ENCODE measurements around the gene MAP2K5.

Gene MAP2K5

DNA sequence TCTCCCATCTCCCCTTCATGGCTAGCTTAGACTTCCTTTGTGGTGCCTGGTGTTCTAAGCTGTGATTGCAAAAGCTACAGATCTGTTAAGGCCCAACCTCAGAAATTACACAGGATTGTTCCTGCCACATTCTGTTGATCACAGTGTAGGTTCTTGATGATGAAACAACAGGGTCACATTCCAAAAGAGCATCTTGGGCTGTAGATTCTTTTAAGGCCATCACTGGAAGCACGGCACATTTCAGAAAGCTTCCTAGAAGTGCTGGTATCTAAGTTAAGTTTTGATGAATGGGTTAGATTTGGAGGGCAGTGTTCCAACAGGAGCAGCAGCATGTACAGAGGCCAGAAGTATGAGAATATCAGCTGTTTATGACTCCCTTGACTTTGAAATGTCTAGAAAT is 175.3 kb downstream of the MAP2K5 start:
- no CpG with 5 or more reads among the region's 1 CpG for WGBS (ENCODE audit: extremely low coverage, insufficient coverage, low lambda C conversion rate)
- Histone ChIP-seq H3K36me3 (ENCODE audit: control insufficient read depth, insufficient read depth, low read length) (no peaks in the 10 kb centered on the region), H3K4me3 (ENCODE audit: low read length) (no peak overlapping the region), H2BK5ac (ENCODE audit: low read length) (no peak overlapping the region), H2BK120ac (ENCODE audit: low read depth, low read length) (no peak overlapping the region), H3K56ac (ENCODE audit: low read length) (no peak overlapping the region), H3K9ac (ENCODE audit: low read length) (no peak overlapping the region), H3K79me1 (ENCODE audit: low read length) (no peaks in the 10 kb centered on the region), H2AK5ac (ENCODE audit: low read length) (no peak overlapping the region), H3K4ac (ENCODE audit: low read depth, low read length) (no peak overlapping the region), H3K23ac (ENCODE audit: low read length) (no peak overlapping the region), H2BK15ac (replicated peaks; ENCODE audit: low read depth) (no peak overlapping the region), H3K18ac (ENCODE audit: low read length) (no peak overlapping the region), H3K27me3 (ENCODE audit: insufficient read depth, low read length, poor library complexity) (no peaks in the 10 kb centered on the region), H3K4me2 (ENCODE audit: low read length) (no peak overlapping the region), H3K79me2 (ENCODE audit: control insufficient read depth, insufficient read depth, low read length) (no peaks in the 10 kb centered on the region), H3K4me1 (ENCODE audit: control insufficient read depth, low read depth, low read length) (no peaks in the 10 kb centered on the region), H3K27ac (ENCODE audit: low read depth, low read length) (no peak overlapping the region), H4K5ac (ENCODE audit: low read length) (no peak overlapping the region), H4K8ac (ENCODE audit: low read depth, low read length) (no peak overlapping the region)
- DNase-seq = no peak

DNA sequence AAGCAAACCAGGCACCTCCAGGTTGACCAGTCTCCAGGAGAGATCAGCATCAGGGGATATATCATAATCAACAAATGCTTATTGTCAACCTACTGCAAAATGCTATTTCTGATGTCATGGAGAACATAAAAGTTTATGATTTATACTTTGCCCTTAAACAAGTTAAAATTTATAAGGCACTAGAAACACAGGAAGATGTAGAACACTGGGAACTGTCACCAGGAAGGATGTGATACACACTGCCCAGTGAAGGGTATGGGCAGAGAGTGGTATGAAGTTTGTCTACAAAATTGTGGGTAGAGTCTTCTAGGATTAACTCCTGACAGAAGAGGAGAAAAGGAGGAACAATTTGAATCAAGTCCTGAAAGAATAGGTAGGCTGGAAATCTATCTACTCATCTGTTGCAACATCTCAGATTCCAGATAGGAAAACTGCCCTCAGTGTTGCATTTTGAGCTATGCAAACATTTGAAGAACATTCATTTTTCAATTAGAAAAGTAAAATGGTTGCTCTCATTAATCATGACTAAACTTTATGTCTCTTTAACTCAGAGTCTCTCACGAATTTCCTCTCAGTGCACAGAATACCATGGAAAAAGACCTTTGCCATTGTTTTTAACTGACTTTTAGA is 176.9 kb downstream of the MAP2K5 start:
- H3K9ac ChIP-seq (ENCODE audit: low read length) = no peak overlapping the region
- no peak overlapping the region for H3K56ac ChIP-seq (ENCODE audit: low read length)
- no peak for DNase-seq
- no peak overlapping the region for H2BK120ac ChIP-seq (ENCODE audit: low read depth, low read length)
- H3K27me3 ChIP-seq (ENCODE audit: insufficient read depth, low read length, poor library complexity) = no peaks in the 10 kb centered on the region
- H3K4me3 ChIP-seq (ENCODE audit: low read length) = no peak overlapping the region
- H4K8ac ChIP-seq (ENCODE audit: low read depth, low read length) = no peak overlapping the region
- H3K27ac ChIP-seq (ENCODE audit: low read depth, low read length) = no peak overlapping the region
- no peak overlapping the region for H3K23ac ChIP-seq (ENCODE audit: low read length)
- H3K4me1 ChIP-seq (ENCODE audit: control insufficient read depth, low read depth, low read length) = no peaks in the 10 kb centered on the region
- H3K4me2 ChIP-seq (ENCODE audit: low read length) = no peak overlapping the region
- no peaks in the 10 kb centered on the region for H3K79me2 ChIP-seq (ENCODE audit: control insufficient read depth, insufficient read depth, low read length)
- no peak overlapping the region for H3K4ac ChIP-seq (ENCODE audit: low read depth, low read length)
- H2BK15ac ChIP-seq (replicated peaks; ENCODE audit: low read depth) = no peak overlapping the region
- no CpG with 5 or more reads among the region's 1 CpG for WGBS (ENCODE audit: extremely low coverage, insufficient coverage, low lambda C conversion rate)
- no peak overlapping the region for H4K5ac ChIP-seq (ENCODE audit: low read length)
- H3K18ac ChIP-seq (ENCODE audit: low read length) = no peak overlapping the region
- no peaks in the 10 kb centered on the region for H3K79me1 ChIP-seq (ENCODE audit: low read length)
- H3K36me3 ChIP-seq (ENCODE audit: control insufficient read depth, insufficient read depth, low read length) = no peaks in the 10 kb centered on the region
- H2AK5ac ChIP-seq (ENCODE audit: low read length) = no peak overlapping the region
- no peak overlapping the region for H2BK5ac ChIP-seq (ENCODE audit: low read length)

- H3K4me2 ChIP-seq (ENCODE audit: low read length) = no peak overlapping the region
- H3K9ac ChIP-seq (ENCODE audit: low read length) = no peak overlapping the region
- no peak overlapping the region for H2BK120ac ChIP-seq (ENCODE audit: low read depth, low read length)
- no peaks in the 10 kb centered on the region for H3K79me1 ChIP-seq (ENCODE audit: low read length)
- H3K56ac ChIP-seq (ENCODE audit: low read length) = no peak overlapping the region
- H2BK5ac ChIP-seq (ENCODE audit: low read length) = no peak overlapping the region
- no peaks in the 10 kb centered on the region for H3K36me3 ChIP-seq (ENCODE audit: control insufficient read depth, insufficient read depth, low read length)
- DNase-seq = no peak
- no peak overlapping the region for H2AK5ac ChIP-seq (ENCODE audit: low read length)
- no peaks in the 10 kb centered on the region for H3K4me1 ChIP-seq (ENCODE audit: control insufficient read depth, low read depth, low read length)
- H3K23ac ChIP-seq (ENCODE audit: low read length) = no peak overlapping the region
- H4K5ac ChIP-seq (ENCODE audit: low read length) = no peak overlapping the region
- H3K27me3 ChIP-seq (ENCODE audit: insufficient read depth, low read length, poor library complexity) = no peaks in the 10 kb centered on the region
- H3K4ac ChIP-seq (ENCODE audit: low read depth, low read length) = no peak overlapping the region
- H3K18ac ChIP-seq (ENCODE audit: low read length) = no peak overlapping the region
- H3K27ac ChIP-seq (ENCODE audit: low read depth, low read length) = no peak overlapping the region
- WGBS (ENCODE audit: extremely low coverage, insufficient coverage, low lambda C conversion rate) = no CpG with 5 or more reads among the region's 8 CpGs
- H3K79me2 ChIP-seq (ENCODE audit: control insufficient read depth, insufficient read depth, low read length) = no peaks in the 10 kb centered on the region
- no peak overlapping the region for H2BK15ac ChIP-seq (replicated peaks; ENCODE audit: low read depth)
- H4K8ac ChIP-seq (ENCODE audit: low read depth, low read length) = no peak overlapping the region
- H3K4me3 ChIP-seq (ENCODE audit: low read length) = no peak overlapping the region
Measured at GRCh38 chr15:67720556-67721175, 178.2 kb downstream of the MAP2K5 start.

DNA sequence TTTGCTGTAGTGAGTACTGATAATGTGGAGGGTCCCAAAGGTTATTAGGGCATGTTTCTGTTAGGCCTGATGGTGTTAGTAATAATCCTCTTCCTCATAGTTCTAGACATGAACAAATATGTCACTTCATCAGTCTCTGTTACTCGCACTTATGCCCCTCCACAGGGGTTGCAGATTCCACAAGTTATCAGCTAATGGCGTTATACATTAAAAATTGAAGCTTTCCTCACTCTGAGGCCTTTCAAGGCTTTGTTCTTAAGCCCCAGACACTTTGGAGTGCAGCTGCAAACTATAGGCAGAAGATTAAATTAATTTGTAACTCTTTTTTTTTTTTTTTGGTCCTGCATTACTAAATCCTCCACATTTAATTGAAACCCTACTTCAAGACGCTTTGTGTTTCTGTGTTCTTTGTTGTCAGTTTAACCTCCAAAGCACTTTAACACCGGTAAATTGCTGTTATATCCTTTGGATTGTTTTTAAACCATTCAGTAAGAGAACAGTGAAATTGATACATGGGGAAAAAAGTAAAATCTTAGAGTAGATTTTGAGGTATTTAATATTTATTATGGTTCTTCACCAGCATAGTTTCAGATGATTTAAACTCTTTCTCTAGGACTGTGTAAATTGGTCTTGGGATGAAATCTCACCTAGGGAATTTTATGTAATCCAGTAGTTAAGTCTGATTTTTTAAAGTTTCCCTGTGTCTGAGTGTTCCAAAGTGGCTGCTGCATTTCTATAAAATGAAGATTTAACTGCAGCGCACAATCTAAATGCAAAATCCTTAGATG is 179.7 kb downstream of the MAP2K5 start:
- Histone ChIP-seq H3K4me2 (ENCODE audit: low read length) (no peak overlapping the region), H3K4me3 (ENCODE audit: low read length) (no peak overlapping the region), H2AK5ac (ENCODE audit: low read length) (no peak overlapping the region), H3K27ac (ENCODE audit: low read depth, low read length) (no peak overlapping the region), H2BK15ac (replicated peaks; ENCODE audit: low read depth) (no peak overlapping the region), H3K56ac (ENCODE audit: low read length) (no peak overlapping the region), H2BK5ac (ENCODE audit: low read length) (no peak overlapping the region), H3K79me1 (ENCODE audit: low read length) (no peaks in the 10 kb centered on the region), H4K5ac (ENCODE audit: low read length) (no peak overlapping the region), H3K79me2 (ENCODE audit: control insufficient read depth, insufficient read depth, low read length) (no peaks in the 10 kb centered on the region), H3K23ac (ENCODE audit: low read length) (no peak overlapping the region), H2BK120ac (ENCODE audit: low read depth, low read length) (no peak overlapping the region), H3K27me3 (ENCODE audit: insufficient read depth, low read length, poor library complexity) (no peaks in the 10 kb centered on the region), H3K36me3 (ENCODE audit: control insufficient read depth, insufficient read depth, low read length) (no peaks in the 10 kb centered on the region), H4K8ac (ENCODE audit: low read depth, low read length) (no peak overlapping the region), H3K4me1 (ENCODE audit: control insufficient read depth, low read depth, low read length) (no peaks in the 10 kb centered on the region), H3K18ac (ENCODE audit: low read length) (no peak overlapping the region), H3K9ac (ENCODE audit: low read length) (no peak overlapping the region), H3K4ac (ENCODE audit: low read depth, low read length) (no peak overlapping the region)
- no CpG with 5 or more reads among the region's 5 CpGs for WGBS (ENCODE audit: extremely low coverage, insufficient coverage, low lambda C conversion rate)
- no peak for DNase-seq

DNA sequence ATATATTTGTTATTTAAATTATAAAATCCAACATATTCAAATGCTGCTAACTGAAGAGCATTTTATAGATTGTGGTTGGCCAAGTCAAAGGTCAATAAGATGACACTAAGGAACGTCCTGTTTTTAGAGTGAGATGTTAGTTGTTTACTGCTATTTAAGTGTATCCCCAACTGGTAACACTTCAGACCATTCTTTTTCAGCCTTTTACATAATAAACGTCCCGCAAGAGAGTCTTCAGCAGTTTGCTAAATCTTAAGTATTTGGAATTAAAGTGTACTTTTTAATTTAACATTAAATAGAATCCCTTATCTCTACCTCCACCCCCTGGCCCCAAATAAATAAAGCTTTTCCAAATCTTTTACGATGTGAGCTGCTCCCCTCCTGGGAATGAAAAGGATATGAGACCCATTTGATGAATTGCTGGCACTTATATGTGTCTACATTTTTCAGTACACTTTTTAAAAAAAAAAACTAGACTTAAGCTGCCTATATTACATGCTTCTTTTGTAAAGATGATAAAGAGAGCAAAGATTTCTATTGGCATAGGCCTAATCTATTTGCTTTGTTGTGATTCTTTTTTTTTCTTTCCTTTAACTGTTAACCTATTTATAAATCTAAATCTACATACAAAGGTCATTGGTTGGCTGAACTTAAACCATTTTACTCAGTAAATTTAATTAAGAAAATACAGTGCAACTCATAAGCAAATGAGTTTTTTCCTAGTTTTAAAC is 181.0 kb downstream of the MAP2K5 start:
- H2AK5ac ChIP-seq (ENCODE audit: low read length) = no peak overlapping the region
- no CpG with 5 or more reads among the region's 4 CpGs for WGBS (ENCODE audit: extremely low coverage, insufficient coverage, low lambda C conversion rate)
- no peaks in the 10 kb centered on the region for H3K79me2 ChIP-seq (ENCODE audit: control insufficient read depth, insufficient read depth, low read length)
- H3K36me3 ChIP-seq (ENCODE audit: control insufficient read depth, insufficient read depth, low read length) = no peaks in the 10 kb centered on the region
- H3K4me1 ChIP-seq (ENCODE audit: control insufficient read depth, low read depth, low read length) = no peaks in the 10 kb centered on the region
- H3K79me1 ChIP-seq (ENCODE audit: low read length) = no peaks in the 10 kb centered on the region
- H3K23ac ChIP-seq (ENCODE audit: low read length) = no peak overlapping the region
- no peak overlapping the region for H2BK120ac ChIP-seq (ENCODE audit: low read depth, low read length)
- H3K27ac ChIP-seq (ENCODE audit: low read depth, low read length) = no peak overlapping the region
- H3K27me3 ChIP-seq (ENCODE audit: insufficient read depth, low read length, poor library complexity) = no peaks in the 10 kb centered on the region
- no peak overlapping the region for H2BK5ac ChIP-seq (ENCODE audit: low read length)
- no peak overlapping the region for H3K9ac ChIP-seq (ENCODE audit: low read length)
- H3K18ac ChIP-seq (ENCODE audit: low read length) = no peak overlapping the region
- no peak for DNase-seq
- no peak overlapping the region for H3K56ac ChIP-seq (ENCODE audit: low read length)
- no peak overlapping the region for H3K4me3 ChIP-seq (ENCODE audit: low read length)
- no peak overlapping the region for H3K4ac ChIP-seq (ENCODE audit: low read depth, low read length)
- no peak overlapping the region for H3K4me2 ChIP-seq (ENCODE audit: low read length)
- no peak overlapping the region for H2BK15ac ChIP-seq (replicated peaks; ENCODE audit: low read depth)
- H4K5ac ChIP-seq (ENCODE audit: low read length) = no peak overlapping the region
- H4K8ac ChIP-seq (ENCODE audit: low read depth, low read length) = no peak overlapping the region
